HG03097 (cell line): Measurements from ENCODE around the gene HSPG2.

ENCODE experiments used
- ATAC-seq: cut with Tn5 transposase; IDR thresholded peaks from one replicate; pipeline ENCODE4 v1.9.1; 2021; ENCODE audit not compliant: unreplicated experiment, low FRiP score

HSPG2 gene

GRCh38 chr1:21775550-21775914, 161.6 kb downstream of the HSPG2 start:
- ATAC-seq: no peak

GRCh38 chr1:21774835-21775549, 162.1 kb downstream of the HSPG2 start:
- ATAC-seq: no peak

GRCh38 chr1:21773585-21773984, 163.5 kb downstream of the HSPG2 start:
- peak; percentile 62 for ATAC-seq
